GM18870 (cell line): Measurements from ENCODE around the gene TMC1.
A peak's percentile ranks its signal among the peaks of the same experiment; 100 is the strongest.

ENCODE experiments used
- ATAC-seq: cut with Tn5 transposase; IDR thresholded peaks from one replicate; pipeline ENCODE4 v1.9.1; 2021; ENCODE audit warnings: moderate library complexity; ENCODE audit not compliant: unreplicated experiment

Gene TMC1

DNA sequence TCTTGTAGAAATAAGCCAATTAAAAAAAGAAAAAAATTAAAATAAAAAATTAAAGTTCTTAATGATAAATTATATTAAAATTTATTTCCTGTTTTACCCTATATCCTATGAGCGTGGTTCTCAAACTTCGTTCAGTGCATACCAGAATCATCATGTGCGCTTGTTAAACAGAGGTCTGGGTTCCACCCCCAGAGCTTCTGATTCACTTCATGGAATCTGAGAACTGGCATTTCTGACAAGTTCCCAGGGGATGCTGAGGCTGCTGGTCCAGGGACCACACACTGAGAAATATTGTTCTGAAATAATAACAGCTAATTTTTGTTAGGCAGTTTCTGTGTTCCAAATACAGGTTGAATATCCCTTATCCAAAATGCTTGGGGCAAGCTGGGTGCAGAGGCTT lies 79.3 kb downstream of the TMC1 start:
- no peak for ATAC-seq

DNA sequence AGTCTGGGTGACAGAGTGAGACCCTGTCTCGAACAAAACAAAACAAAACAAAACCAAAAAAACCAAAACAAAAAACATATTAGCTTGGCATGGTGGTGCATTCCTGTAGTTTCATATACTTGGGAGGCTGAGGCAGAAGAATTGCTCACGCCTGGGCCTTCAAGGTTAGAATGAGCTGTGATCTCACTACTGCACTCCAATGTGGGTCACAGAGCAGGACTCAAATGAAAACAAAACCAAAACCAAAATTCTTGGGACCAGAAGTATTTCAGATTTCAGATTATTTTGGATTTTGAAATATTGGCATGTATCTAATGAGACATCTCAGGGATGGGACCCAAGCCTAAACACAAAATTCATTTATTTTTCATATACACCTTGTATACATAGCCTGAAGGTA lies 80.2 kb downstream of the TMC1 start:
- ATAC-seq = no peak

DNA sequence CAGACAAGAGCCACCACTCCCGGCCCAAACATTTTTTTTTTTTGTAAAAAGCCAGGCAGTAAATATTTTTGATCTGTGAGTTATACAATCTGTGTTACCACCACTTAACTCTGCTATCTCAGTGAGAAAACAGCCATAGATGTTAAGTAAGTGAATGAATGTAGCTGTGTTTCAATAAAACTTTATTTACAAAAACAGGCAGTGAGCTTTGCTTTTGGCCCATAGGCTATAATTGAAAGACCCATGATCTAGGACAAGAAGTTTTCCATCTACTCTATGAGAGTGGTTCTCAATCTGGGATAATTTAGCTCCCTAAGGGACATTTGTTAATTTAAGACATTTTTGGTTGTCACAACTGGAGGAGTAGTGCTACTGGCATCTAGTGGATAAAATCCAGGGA lies 91.0 kb downstream of the TMC1 start:
- ATAC-seq = no peak

DNA sequence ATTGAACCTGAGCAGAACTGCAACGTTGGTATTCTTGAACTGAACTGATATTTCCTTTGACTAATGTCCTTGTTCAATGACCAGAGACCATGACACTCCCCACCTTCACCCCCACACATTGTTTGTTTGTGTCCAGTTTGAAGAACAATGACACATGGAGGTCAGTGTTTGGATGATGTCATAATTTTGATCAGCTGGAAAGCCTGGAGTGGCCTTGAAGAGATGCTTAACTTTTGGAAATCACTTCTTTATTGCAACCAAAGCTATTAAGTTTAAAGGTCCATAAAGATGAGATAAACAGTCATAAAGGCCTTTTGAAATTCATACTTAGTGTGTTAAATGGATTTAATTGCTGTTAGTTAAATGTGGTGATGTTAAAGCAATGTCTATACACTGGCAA lies 92.7 kb downstream of the TMC1 start:
- ATAC-seq = no peak

DNA sequence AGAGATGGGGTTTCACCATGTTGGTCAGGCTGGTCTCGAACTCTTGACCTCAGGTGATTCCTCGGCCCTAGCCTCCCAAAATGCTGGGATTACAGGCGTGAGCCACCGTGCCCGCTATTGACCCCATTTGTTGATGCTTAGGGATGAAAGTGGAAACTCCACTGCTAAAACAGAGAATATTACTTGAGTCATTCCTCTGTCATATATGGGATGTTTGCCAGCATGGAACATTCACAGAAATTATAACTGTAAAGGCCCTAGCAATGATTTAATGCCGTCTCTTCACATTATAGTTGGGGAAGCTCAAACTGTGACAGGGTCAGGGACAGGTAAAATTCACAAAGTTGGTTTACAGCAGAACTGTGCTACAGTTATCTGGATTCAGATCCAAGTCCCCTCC lies 94.5 kb downstream of the TMC1 start:
- no peak for ATAC-seq

DNA sequence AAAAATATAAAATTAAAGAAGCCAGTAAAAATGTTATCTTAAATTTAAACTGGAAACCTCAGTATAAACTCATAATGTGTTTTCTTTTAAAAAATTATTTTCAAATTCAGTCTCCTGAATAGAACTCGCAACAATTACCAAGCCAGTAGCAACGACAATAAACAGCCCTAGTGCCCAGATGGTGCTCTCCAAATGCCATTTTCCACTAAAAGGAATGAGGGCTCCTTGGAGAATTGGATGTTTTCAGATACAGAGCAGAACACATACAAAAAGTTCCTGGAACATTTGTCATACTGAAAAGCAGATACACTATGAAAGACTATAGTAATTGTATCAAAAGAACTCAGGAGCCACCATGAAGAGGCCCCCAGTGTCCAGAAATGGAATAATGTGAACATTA lies 97.4 kb downstream of the TMC1 start:
- no peak for ATAC-seq

DNA sequence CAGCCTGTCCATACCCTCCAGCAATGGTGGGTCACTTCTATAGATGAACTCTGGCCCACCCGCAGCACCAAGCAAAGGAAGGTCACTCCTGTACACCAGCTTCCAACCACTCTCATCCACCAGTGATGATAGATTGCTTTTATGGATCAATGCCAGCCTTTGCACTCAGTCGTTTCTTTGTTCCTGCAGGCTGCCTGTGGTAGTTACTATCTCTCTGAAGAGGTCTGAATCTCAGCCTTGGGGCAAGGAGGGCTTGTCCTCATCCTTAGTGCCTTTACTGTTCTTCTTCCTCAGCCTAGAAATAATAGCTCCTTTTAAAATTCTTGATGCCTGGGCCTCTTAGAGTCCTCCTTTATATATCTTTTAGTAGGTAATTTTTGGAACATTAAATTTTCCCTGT lies 100.8 kb downstream of the TMC1 start:
- ATAC-seq = no peak

DNA sequence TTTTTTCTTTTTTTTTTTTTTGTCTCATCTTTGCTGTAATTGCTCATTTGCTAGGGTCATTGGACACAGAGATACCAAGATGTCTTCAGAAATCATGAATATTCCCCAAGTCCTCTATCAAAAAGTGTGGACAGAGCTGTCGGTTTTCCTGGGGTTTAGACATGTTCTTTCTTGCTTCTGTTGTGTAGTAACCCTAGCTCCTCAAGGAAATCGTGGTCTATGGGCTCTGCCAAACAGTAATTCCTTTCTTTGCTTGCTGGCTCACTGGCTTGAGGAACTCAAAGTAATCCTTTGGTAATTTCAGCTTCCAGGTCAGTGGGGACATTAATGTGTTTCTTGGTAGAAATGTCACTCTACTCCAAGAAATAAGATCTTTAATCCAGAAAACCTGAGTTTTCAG lies 101.7 kb downstream of the TMC1 start:
- ATAC-seq = no peak

DNA sequence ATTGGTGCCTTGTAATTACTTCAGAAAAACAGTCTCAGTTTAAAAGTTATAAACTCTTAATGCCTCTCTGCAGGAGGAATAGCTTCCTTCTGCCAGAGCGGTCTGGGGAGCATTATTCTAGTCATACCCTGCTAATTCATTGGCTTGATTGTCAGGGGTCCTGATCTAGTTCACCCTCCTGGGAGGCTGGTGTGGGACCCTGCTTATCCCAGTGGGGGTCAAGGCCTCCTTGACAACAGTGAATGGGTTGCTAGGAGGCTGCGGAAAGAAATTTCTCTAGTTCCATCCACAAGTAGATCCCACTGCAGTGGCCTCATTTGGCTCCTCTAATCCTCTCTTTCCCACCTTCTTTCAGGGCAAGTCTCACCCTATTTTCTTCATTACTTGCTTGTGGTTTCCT lies 105.7 kb downstream of the TMC1 start:
- no peak for ATAC-seq

DNA sequence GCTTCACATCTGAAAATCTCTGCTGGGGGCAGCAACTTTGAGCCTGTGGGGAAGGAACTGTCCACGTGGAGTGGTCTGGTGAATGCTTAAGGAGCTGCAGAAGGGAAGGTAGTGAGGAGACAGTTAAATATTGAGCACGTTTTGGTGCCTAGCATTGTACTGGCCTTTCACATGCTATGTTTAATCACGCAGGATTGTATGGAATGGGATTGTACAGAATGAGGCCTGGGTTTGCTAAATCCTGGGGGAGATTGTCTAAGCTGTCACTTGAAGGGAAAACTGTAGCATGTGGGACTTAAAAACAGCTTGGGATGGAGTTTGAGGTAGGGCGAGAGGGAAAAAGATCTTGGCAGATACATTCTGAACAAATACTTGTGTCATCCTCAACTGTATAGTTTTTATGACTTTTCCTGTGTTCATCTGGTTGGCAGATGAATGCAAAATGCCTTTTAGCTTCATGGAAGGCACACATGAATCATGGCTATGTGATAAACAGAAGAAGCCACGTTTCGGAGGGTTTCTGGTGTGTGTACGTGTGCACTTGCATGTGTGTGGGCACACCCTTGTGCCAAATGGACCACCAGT lies 106.6 kb downstream of the TMC1 start:
- ATAC-seq = no peak

DNA sequence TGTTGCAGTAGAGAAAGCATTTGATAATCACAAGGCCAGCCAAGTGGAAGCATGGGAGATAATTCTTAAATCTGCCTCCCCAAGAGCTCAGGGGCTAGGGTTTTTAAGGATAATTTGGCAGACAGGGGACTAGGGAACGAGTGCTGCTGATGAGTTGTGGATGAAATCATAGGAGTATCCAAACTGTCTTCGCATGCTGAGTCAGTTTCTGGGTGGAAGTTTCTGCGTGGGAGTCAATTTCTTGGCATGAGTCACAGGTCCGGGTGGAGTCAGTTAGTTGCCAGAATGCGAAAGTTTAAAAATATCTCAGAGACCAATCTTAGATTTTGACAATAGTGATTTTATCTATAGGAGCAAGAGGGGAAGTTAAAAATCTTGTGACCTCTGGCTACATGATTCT lies 112.6 kb downstream of the TMC1 start:
- no peak for ATAC-seq

DNA sequence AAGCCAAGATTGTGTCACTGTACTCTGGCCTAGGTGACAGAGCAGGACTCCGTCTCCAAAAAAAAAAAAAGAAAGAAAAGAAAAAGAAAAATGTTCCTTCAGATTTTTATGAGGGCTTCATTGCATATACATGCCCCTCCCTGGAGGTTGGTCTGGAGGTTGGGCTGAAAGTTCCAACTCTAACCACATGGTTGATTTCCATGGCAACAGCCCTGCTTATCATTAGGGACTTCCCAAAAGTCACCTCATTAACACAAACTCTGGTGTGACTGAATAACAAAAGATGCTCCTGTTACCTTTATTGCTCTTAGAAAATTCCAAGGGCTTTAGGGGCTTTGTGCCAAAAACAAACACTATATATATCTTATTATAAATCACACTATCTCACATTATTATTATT lies 113.8 kb downstream of the TMC1 start:
- ATAC-seq = peak; percentile 91

DNA sequence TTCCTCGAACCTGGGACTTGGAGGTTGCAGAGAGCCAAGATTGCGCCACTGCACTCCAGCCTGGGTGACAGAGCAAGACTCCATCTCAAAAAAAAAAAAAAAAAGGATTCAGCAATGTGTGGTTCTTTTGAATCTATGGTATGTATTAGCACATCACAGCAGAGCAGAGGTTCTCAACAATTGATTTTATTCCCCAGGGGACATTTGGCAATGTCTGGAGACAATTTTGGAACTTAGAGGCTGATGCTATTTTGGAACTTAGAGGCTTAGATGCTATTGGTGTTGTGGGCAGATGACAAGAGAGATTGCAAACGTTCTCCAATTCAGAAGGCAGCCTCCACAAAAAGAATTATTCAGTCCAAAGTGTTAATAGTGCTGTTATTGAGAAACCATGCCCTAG lies 115.2 kb downstream of the TMC1 start:
- no peak for ATAC-seq

DNA sequence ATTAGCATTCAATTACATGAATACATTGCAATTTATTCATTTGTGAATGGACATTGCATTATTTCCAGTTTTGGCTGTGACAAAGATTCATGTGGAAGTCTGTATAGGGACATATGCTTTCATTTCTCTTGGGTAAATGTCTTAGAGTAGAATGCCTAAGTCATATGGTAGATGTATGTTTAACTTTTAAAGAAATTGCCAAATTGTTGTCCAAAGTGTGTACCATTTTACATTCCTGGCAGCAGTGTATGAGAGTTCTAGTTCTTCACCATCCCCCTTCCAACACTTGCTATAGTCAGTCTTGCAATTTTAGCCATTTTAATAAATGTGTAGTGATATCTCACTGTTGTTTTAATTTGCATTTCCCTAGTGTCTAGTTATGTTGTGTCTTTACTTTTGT lies 122.2 kb downstream of the TMC1 start:
- no peak for ATAC-seq

DNA sequence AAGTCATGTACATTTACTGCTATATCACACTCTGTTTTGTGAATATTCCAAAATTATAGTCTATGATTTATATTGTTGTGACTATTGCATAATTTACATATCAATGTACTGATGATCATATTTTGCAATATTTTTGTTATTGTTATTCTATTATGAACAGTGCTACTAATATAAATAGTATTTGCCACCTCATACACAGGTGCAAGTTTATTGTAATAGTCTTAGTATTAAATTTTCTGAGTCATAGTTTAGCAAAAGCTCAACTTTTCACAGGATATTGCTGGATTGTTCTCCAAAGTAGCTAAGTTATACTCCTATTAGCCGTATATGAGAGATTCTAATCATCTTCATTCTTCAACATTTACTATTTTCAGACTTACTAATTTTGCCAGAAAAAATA lies 124.7 kb downstream of the TMC1 start:
- no peak for ATAC-seq

DNA sequence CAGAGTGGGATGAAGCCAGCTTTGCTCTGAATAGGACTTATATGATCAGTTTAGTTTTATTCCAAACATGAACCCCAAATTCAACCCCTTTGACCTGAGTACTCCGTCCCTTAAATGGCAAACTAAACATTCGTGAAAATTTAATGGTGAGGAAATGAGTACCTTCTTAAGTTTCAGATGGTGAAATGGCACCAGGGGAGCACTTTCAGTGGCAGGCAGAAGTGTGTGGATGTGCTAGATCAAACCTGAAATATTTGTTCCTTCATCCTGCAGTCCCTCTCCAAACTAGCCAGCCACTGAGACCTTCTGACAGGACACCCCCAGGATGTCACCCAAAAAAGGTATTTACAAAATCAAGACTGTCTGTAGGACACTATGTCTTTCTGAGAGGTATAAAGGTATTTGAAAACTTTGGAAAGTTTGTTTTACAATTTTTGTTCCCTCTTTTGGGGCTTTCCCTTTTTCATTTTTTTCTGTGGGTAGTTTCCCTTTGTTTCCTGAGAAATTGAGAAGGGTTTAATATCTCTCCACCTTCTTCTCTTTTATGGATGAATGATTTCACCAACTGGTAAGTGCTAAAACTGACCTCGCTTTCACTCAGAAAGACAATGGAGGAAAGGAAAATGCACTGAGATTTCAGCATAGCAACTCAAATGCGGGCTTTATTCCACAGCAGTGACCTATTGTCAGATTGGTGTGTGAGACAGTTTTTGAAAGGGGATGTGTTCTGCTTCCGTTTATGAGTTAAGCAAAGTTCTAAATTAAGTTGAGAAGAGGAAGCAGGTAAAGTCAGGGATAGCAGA lies 127.1 kb downstream of the TMC1 start:
- no peak for ATAC-seq

DNA sequence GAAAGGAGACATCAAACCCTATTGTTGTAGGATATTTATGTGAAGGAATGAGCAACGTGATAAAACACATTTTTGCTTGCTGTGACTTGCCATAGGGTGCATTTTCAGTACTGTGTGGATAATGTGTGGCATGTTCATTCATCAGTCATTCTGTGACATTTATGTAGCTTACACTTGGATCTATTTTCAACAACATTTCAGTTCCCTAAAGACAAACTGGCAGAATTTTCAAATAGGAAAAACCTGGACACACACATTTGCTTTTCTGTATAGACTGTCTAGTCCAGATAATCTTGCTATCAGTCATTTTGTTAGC lies 127.7 kb downstream of the TMC1 start:
- ATAC-seq = no peak

DNA sequence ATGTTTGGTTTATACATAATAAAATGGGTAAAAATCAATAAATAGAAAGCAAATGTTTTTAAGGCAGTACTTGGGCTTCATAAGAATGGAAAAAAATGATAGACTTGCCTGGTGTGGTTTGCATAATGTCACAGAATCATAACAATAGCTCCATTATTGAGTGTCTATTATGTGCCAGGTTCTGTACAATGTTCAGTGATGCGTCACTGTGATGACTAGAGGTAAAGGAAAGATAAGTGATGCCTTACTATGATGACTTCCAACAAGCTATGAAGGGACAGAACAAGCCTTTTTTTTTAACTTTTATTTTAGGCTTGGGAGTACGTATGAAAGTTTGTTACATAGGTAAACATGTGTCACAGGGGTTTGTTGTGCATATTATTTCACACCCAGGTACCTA lies 128.8 kb downstream of the TMC1 start:
- no peak for ATAC-seq

DNA sequence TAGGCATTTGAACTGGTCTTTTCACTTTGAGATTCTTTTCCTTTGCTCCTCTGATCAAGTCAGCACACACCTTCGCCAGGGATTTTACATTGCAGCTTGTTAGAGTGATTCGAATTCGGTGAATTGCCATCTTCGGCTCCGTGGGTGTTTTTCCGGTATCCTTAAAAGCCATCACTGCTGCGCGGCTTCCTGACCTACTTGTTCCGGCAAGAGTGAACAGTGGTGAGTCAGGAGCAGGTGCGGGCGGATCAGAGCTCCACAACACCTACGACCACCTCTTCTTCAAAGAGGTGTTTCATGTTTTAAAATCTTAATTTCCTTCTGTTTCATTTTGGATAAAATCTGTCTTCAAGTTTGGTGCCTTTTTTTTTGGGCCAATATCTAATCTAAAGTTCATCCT lies 134.6 kb downstream of the TMC1 start:
- ATAC-seq = no peak

DNA sequence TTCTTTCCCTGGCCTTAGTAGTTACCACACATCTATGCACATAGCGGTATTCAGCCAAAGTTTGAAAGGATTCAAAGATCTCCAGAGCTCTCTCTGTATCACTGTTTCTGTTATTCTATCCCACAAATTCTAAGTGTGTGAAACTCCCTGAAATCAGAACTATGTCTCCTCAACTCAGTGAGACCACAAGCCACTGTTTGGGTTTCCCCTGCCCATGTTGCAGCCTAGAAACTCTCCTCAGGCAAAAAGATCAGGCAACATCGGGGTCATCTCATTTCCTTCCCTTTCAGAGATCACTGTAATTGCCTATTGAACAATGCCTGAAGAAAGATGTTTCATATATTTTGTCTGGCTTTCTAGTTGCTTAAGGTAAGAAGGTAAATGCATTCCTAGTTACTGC lies 135.6 kb downstream of the TMC1 start:
- no peak for ATAC-seq

DNA sequence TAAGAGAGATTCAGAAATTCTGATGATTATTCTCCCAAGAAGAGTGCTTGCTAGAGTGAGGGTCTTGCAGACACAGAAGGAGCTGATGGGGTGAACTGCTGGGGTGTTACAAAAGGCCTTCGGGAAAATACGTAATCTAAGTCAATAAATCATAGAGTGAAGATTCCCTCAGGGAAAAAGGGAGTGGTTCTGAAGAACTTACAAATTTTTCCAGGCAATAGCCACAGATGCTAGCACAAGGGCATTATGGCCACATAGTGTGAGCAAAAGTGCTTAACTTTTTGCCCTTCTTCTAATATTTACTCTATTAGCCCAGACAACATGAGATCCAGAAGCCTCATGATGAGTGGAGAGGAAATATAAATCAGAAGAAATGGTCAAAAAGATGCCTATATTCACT lies 137.3 kb downstream of the TMC1 start:
- ATAC-seq = no peak

DNA sequence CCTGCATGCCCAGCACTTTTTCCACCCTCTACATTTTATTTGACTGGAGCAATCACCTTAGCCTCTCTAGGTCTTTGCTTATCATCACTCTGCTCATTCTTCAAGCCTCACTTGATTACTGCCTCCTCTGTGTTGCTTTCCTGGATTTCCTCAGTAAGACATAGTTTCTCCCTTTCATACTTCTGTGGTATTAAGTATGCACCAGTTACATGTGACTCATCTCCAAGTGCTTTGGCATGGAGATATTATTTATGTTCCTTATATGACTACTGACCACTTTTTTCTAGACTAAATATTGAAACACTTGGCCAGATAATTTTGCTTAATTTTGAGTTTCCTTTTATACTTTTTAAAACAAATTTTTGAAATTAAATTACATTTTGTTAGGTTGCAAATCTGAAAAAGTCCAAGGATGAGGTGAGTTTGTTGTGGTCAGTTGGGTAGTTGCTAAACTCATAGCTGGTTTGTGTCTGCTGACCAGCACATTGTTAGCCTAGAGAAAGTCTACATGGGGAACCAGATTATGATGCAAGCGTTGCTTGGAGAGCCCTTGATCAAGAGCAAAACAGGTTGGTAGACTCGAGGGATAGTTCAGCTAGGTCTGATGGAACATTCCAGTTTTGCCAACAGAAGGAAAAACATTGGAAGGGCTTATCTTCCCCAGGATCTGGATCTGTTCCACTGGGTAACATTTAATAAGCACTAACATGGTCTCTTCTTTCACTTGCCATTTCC lies 140.2 kb downstream of the TMC1 start:
- ATAC-seq = no peak

DNA sequence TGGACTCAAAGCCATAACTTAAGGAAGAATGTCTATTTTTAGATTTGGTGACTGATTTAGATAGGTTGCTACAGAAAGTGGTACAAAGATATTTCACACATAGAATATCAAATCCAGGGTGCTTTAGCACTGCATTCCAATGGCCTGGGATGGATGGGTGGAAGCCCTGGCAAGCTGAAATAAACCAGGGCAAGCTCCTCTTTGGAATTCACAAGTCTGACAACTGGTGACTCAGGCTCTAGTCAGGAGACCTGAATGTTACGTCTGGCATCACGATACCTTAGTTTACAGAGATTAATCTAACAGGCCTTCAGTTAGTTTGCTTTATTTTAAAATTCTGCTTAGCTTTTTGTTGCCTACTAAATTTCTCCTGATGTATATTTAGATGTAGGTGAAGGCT lies 144.0 kb downstream of the TMC1 start:
- ATAC-seq = no peak
